Mucosa of stomach (tissue), 1 donor: Measurements from ENCODE around the gene OTUD5.

Source experiments
- H3K27me3 ChIP-seq: one replicate; pipeline ENCODE4 v1.7.0; 2013; ENCODE audit warnings: mild to moderate bottlenecking, low read length; ENCODE audit not compliant: control insufficient read depth, insufficient read depth
- H3K36me3 ChIP-seq: one replicate; pipeline ENCODE4 v1.7.0; 2013; ENCODE audit warnings: low read length; ENCODE audit not compliant: control insufficient read depth, insufficient read depth
- H3K4me1 ChIP-seq: one replicate; pipeline ENCODE4 v1.7.0; 2013; ENCODE audit warnings: mild to moderate bottlenecking, low read length; ENCODE audit not compliant: control insufficient read depth, insufficient read depth
- H3K4me3 ChIP-seq: one replicate; pipeline ENCODE4 v1.7.0; 2013; ENCODE audit warnings: low read length
- H3K9ac ChIP-seq: one replicate; pipeline ENCODE4 v1.7.0; 2013; ENCODE audit warnings: mild to moderate bottlenecking, low read length, moderate library complexity
- H3K9me3 ChIP-seq: one replicate; pipeline ENCODE4 v1.7.0; 2013; ENCODE audit warnings: mild to moderate bottlenecking, low read length, moderate library complexity; ENCODE audit not compliant: control insufficient read depth
- donor health status: Pancreatic carcinoma.

OTUD5 gene

GRCh38 chrX:48927736-48928382 lies 29.5 kb downstream of the OTUD5 start:
- H3K36me3 ChIP-seq, result no peaks in the 10 kb centered on the region

GRCh38 chrX:48927123-48927522 lies 30.3 kb downstream of the OTUD5 start:
- H3K9ac ChIP-seq, result no peak overlapping the region
- H3K4me1 ChIP-seq, result no peaks in the 10 kb centered on the region
- H3K36me3 ChIP-seq, result no peaks in the 10 kb centered on the region
- H3K4me3 ChIP-seq, result no peak overlapping the region
- no peaks in the 10 kb centered on the region for H3K9me3 ChIP-seq
- no peaks in the 10 kb centered on the region for H3K27me3 ChIP-seq

More at GRCh38 chrX:48927736-48928382, 29.5 kb downstream of the OTUD5 start:
- Histone ChIP-seq H3K9ac (no peak overlapping the region), H3K27me3 (no peaks in the 10 kb centered on the region), H3K9me3 (no peaks in the 10 kb centered on the region), H3K4me3 (no peak overlapping the region), H3K4me1 (no peaks in the 10 kb centered on the region)

- no peaks in the 10 kb centered on the region for H3K9me3 ChIP-seq
- H3K4me1 ChIP-seq, result peaks cover 5% of the 10 kb centered on the region
- no peaks in the 10 kb centered on the region for H3K27me3 ChIP-seq
- no peak overlapping the region for H3K9ac ChIP-seq
- H3K36me3 ChIP-seq, result no peaks in the 10 kb centered on the region
- no peak overlapping the region for H3K4me3 ChIP-seq
Observed at GRCh38 chrX:48924270-48924669, 33.1 kb downstream of the OTUD5 start.

GRCh38 chrX:48923771-48924170 lies 33.6 kb downstream of the OTUD5 start:
- peaks cover 5% of the 10 kb centered on the region for H3K4me1 ChIP-seq
- H3K9me3 ChIP-seq, result no peaks in the 10 kb centered on the region
- no peak overlapping the region for H3K4me3 ChIP-seq
- H3K9ac ChIP-seq, result no peak overlapping the region
- H3K36me3 ChIP-seq, result no peaks in the 10 kb centered on the region
- H3K27me3 ChIP-seq, result no peaks in the 10 kb centered on the region

- Histone ChIP-seq H3K36me3 (no peaks in the 10 kb centered on the region), H3K9ac (no peak overlapping the region), H3K27me3 (no peaks in the 10 kb centered on the region), H3K4me3 (no peak overlapping the region), H3K4me1 (peaks cover 11% of the 10 kb centered on the region), H3K9me3 (no peaks in the 10 kb centered on the region)
Observed at GRCh38 chrX:48920718-48921104, 36.7 kb downstream of the OTUD5 start.

- no peak overlapping the region for H3K4me3 ChIP-seq
- H3K27me3 ChIP-seq, result no peaks in the 10 kb centered on the region
- peak overlapping the region; percentile 50 for H3K9ac ChIP-seq
- H3K36me3 ChIP-seq, result no peaks in the 10 kb centered on the region
- H3K4me1 ChIP-seq, result peaks cover 11% of the 10 kb centered on the region
- H3K9me3 ChIP-seq, result no peaks in the 10 kb centered on the region
Observed at GRCh38 chrX:48919947-48920717, 37.3 kb downstream of the OTUD5 start.

GRCh38 chrX:48919360-48919841 lies 38.0 kb downstream of the OTUD5 start:
- H3K9ac ChIP-seq, result peak overlapping the region; percentile 50

GRCh38 chrX:48918643-48919340 lies 38.6 kb downstream of the OTUD5 start, which contains the start of gene PIM2:
Gene PIM2 (minus strand): TSS chrX:48919024. CDS start chrX:48918834, 190 bp downstream.
- Histone ChIP-seq H3K4me1 (peaks cover 11% of the 10 kb centered on the region), H3K9ac (peak within 1 kb of the TSS; percentile 64), H3K4me3 (no peak within 1 kb of the TSS), H3K9me3 (no peaks in the 10 kb centered on the region), H3K27me3 (no peaks in the 10 kb centered on the region), H3K36me3 (no peaks in the 10 kb centered on the region)

More at GRCh38 chrX:48919360-48919841, 38.0 kb downstream of the OTUD5 start:
- Histone ChIP-seq H3K27me3 (no peaks in the 10 kb centered on the region), H3K36me3 (no peaks in the 10 kb centered on the region), H3K4me1 (peaks cover 11% of the 10 kb centered on the region), H3K9me3 (no peaks in the 10 kb centered on the region), H3K4me3 (no peak overlapping the region)

GRCh38 chrX:48918301-48918642 lies 39.1 kb downstream of the OTUD5 start:
- Histone ChIP-seq H3K9me3 (no peaks in the 10 kb centered on the region), H3K27me3 (no peaks in the 10 kb centered on the region), H3K36me3 (no peaks in the 10 kb centered on the region), H3K4me1 (peaks cover 11% of the 10 kb centered on the region), H3K4me3 (no peak overlapping the region), H3K9ac (peak overlapping the region; percentile 64)

GRCh38 chrX:48917139-48918001 lies 40.0 kb downstream of the OTUD5 start:
- no peak overlapping the region for H3K4me3 ChIP-seq
- no peaks in the 10 kb centered on the region for H3K27me3 ChIP-seq
- H3K36me3 ChIP-seq, result no peaks in the 10 kb centered on the region
- H3K9ac ChIP-seq, result peak overlapping the region; percentile 17
- no peaks in the 10 kb centered on the region for H3K9me3 ChIP-seq
- H3K4me1 ChIP-seq, result peaks cover 11% of the 10 kb centered on the region

GRCh38 chrX:48914593-48915493 lies 42.6 kb downstream of the OTUD5 start:
- Histone ChIP-seq H3K9me3 (no peaks in the 10 kb centered on the region), H3K27me3 (no peaks in the 10 kb centered on the region), H3K4me1 (peaks cover 17% of the 10 kb centered on the region), H3K4me3 (no peak overlapping the region), H3K36me3 (no peaks in the 10 kb centered on the region), H3K9ac (no peak overlapping the region)
